Transverse colon (tissue), 4 donors: ENCODE results near the gene CHGA. TPM values are rescaled to one million over a fixed set of nuclear protein-coding genes. Genes with fewer than 3 reads are reported as not detected.

Source experiments
- DNase-seq: peaks from one replicate; pipeline ENCODE4 v3.0.0-alpha.2; 2019
- H3K27ac ChIP-seq, 4 donors: fragments of 200-600 bp; sonication (generic); 2 replicates each; pipeline ENCODE4 v1.5.1; 2016 to 2018; ENCODE audit warnings: inconsistent platforms in 4 of 4
- H3K27me3 ChIP-seq: fragments of 200-600 bp; sonication (generic); 2 replicates; pipeline ENCODE4 v1.5.1; 2017; ENCODE audit warnings: inconsistent platforms
- H3K36me3 ChIP-seq, 4 donors: fragments of 200-600 bp; sonication (generic); 2 replicates each; pipeline ENCODE4 v1.5.1; 2017 to 2019; ENCODE audit warnings: inconsistent platforms in 4 of 4
- H3K4me1 ChIP-seq, 4 donors: fragments of 200-600 bp; sonication (generic); 2 replicates each; pipeline ENCODE4 v1.5.1; 2017 to 2020; ENCODE audit warnings: inconsistent platforms in 4 of 4
- H3K4me3 ChIP-seq, 4 donors: fragments of 200-600 bp; sonication (generic); 1 replicate in 1 of 4; 2 replicates in 3 of 4; pipeline versions ENCODE4 v1.5.1 to v1.6.1; 2017 to 2019; ENCODE audit warnings: inconsistent platforms in 4 of 4
- H3K9me3 ChIP-seq, 2 donors: fragments of 200-600 bp; sonication (generic); 2 replicates each; pipeline ENCODE4 v1.5.1; 2017 to 2019; ENCODE audit warnings: inconsistent platforms in 2 of 2
- CTCF ChIP-seq, 5 experiments: fragments of 200-600 bp in 3 of 5; fragments of 450-650 bp in 2 of 5; sonication (generic) in 3 of 5; IDR thresholded peaks; 1 replicate in 2 of 5; 2 replicates in 3 of 5; pipeline ENCODE4 v1.5.1; 2016 to 2017; ENCODE audit warnings: antibody characterized with exemption in 5 of 5, inconsistent platforms in 3 of 5, mild to moderate bottlenecking in 2 of 5, moderate library complexity in 1 of 5
- EP300 ChIP-seq: sonication (generic); formaldehyde crosslinking; IDR thresholded peaks from one replicate; pipeline ENCODE4 v1.6.1; 2017; ENCODE audit warnings: antibody characterized with exemption, low read depth
- POLR2A ChIP-seq: fragments of 450-650 bp; IDR thresholded peaks from one replicate; pipeline ENCODE4 v1.6.1; 2016; ENCODE audit warnings: antibody characterized with exemption, mild to moderate bottlenecking, moderate library complexity
- POLR2AphosphoS5 ChIP-seq, 3 donors: sonication (generic); formaldehyde crosslinking; IDR thresholded peaks; one replicate each; pipeline ENCODE4 v1.6.1; 2016; ENCODE audit warnings: antibody characterized with exemption in 3 of 3
- WGBS, 2 donors: methylation state at CpG; one replicate each; pipeline ENCODE4 v1.1.5; 2018; ENCODE audit warnings: low coverage in 1 of 2; 5-methylcytosine and 5-hydroxymethylcytosine counted together
- in situ Hi-C, 4 donors: fragments of 200-750 bp; cut with MboI; loops; one replicate each; pipeline versions ENCODE4 v1.15.0 to v1.15.1; 2017; ENCODE audit warnings: low sequenced_read_pairs in 3 of 4, low pct_ligation_motif_present in 1 of 4, low pct_unique_long_range_greater_than_20kb in 1 of 4
- intact Hi-C: fragments of 100-400 bp; cut with DNase I; formaldehyde crosslinking; loops from one replicate; pipeline ENCODE4 v1.15.1; 2023; ENCODE audit warnings: low total_unique reads
- total RNA-seq, 4 donors: library from RNA; depleted of rRNA; stranded (reverse); fragments of >200 nt; gene quantifications; one replicate each; pipeline ENCODE4 v1.1.0, GENCODE V29; 2016

CHGA gene
- total RNA-seq, 4 donors from 2014 or later, result 9.2 to 215 (median 40.7) TPM

- no peak for DNase-seq
- Histone ChIP-seq H3K4me1 (no peaks in the 10 kb centered on the region), H3K9me3 (no peaks in the 10 kb centered on the region), H3K4me3 (no peak overlapping the region), H3K27me3 (peaks cover 23% of the 10 kb centered on the region), H3K27ac (no peak overlapping the region), H3K36me3 (no peaks in the 10 kb centered on the region)
- in situ Hi-C loops, result no loop called here
- intact Hi-C loops, result no loop called here
- no peak for TF ChIP-seq POLR2AphosphoS5 (IDR thresholded peaks at IDR 0.05)
- TF ChIP-seq CTCF (IDR thresholded peaks at IDR 0.05), result no peak
- no peak for TF ChIP-seq EP300
- no peak for TF ChIP-seq POLR2A
- 56% methylated on average over 4 of the region's 4 CpGs; no CpG with 5 or more reads in 1 of the 2 donors for WGBS, 2 donors
Observed at GRCh38 chr14:92922155-92922735, 705 bp upstream of the CHGA start.

GRCh38 chr14:92923744-92924103, 774 bp downstream of the CHGA start:
- Histone ChIP-seq H3K4me3 (no peak overlapping the region), H3K27me3 (peaks cover 23% of the 10 kb centered on the region), H3K9me3 (no peaks in the 10 kb centered on the region), H3K4me1 (no peaks in the 10 kb centered on the region), H3K27ac (no peak overlapping the region), H3K36me3 (no peaks in the 10 kb centered on the region)
- intact Hi-C loops, result no loop called here
- WGBS, 2 donors, result 49% methylated on average over 8 of the region's 8 CpGs; no CpG with 5 or more reads in 1 of the 2 donors
- TF ChIP-seq EP300 (no peak), CTCF (IDR thresholded peaks at IDR 0.05) (no peak), POLR2A (no peak), POLR2AphosphoS5 (IDR thresholded peaks at IDR 0.05) (no peak)
- in situ Hi-C loops, result no loop called here
- no peak for DNase-seq

GRCh38 chr14:92924247-92924646, 1.3 kb downstream of the CHGA start:
- Histone ChIP-seq H3K4me1 (no peaks in the 10 kb centered on the region), H3K9me3 (no peaks in the 10 kb centered on the region), H3K27ac (no peak overlapping the region), H3K36me3 (no peaks in the 10 kb centered on the region), H3K4me3 (no peak overlapping the region), H3K27me3 (peaks cover 23% of the 10 kb centered on the region)
- intact Hi-C loops, result no loop called here
- in situ Hi-C loops, result no loop called here
- WGBS, 2 donors, result 42% methylated on average over 5 of the region's 5 CpGs; no CpG with 5 or more reads in 1 of the 2 donors
- DNase-seq, result no peak
- TF ChIP-seq POLR2A (no peak), EP300 (no peak), POLR2AphosphoS5 (IDR thresholded peaks at IDR 0.05) (no peak), CTCF (IDR thresholded peaks at IDR 0.05) (no peak)

- no peak for TF ChIP-seq POLR2A
- TF ChIP-seq CTCF (IDR thresholded peaks at IDR 0.05), result no peak
- no peak for TF ChIP-seq POLR2AphosphoS5 (IDR thresholded peaks at IDR 0.05)
- no peak for TF ChIP-seq EP300
- in situ Hi-C loops, result no loop called here
- 71% methylated on average over 6 of the region's 6 CpGs; no CpG with 5 or more reads in 1 of the 2 donors for WGBS, 2 donors
Observed at GRCh38 chr14:92925446-92925845, 2.5 kb downstream of the CHGA start.

More at GRCh38 chr14:92925446-92925845, 2.5 kb downstream of the CHGA start:
- Histone ChIP-seq H3K9me3 (no peaks in the 10 kb centered on the region), H3K4me3 (no peak overlapping the region), H3K4me1 (no peaks in the 10 kb centered on the region), H3K36me3 (no peaks in the 10 kb centered on the region), H3K27ac (no peak overlapping the region), H3K27me3 (peaks cover 23% of the 10 kb centered on the region)
- intact Hi-C loops, result no loop called here
- no peak for DNase-seq
